Measurements from ENCODE around the gene DLG5. TPM values are rescaled to one million over a fixed set of nuclear protein-coding genes. Genes with fewer than 3 reads are reported as not detected.

The DLG5 gene
- total RNA-seq (2014; rRNA removed; shearing (Covaris generic)) = 22.3 and 28.4 TPM in 2 replicates
- polyA plus RNA-seq (2015; cell fraction: cytosol; rRNA removed) = 19.1 and 21.6 TPM in 2 replicates
- 46.1 and 50.0 TPM in 2 replicates for polyA plus RNA-seq (2015; cell fraction: nucleus; rRNA removed)

DNA sequence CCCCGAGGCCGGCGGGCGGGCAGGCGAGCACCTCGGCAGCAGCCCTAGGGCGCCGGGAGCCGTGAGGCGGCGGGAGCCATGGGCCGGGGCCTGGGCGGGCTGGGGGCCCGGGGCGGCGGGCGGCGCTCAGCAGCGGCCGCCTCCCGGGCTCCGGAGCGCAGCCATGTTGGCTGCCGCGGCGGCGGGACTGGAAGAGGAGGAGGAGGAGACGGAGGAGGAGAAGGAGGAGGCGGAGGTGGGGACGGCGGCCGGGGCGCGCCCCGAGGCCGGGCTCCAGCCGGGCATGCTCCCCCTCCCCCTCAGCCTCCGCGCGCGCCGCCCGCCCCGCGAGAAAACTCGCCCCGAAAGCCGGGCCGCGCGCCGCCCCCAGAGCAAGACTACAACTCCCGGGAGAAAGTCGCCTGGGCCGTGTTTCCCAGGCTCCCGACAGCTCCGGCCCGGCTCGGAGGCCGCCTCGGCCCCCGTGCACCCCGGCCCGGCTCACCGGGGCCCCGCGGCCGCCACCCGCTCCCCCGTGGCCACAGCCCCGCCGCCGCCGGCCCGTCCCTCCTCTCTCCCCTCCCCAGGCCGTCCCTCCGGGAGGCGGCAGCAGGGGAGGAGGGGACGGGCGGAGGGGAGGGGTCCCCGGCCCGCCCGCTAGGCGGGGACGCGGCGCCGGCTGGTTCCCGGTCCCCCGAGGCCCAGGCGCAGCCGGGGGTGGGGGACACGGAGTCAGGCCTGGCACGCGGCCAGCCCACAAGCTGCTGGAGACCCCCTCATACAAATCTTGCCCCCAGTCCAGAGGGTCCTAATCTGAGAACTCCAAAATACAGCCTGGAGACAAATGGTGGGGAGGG is at the start of gene DLG5:
DLG5 (minus strand) TSS at position 190 of the 836 bp plus-strand sequence. CDS start 235 bp downstream, outside the sequence.
- peak; percentile 50 for DNase-seq (ENCODE audit: low read depth)

GRCh38 chr10:77975086-77975666 is 48.6 kb upstream of the DLG5 start:
- DNase-seq (ENCODE audit: low read depth) = no peak

- peak; percentile 46 for DNase-seq (ENCODE audit: low read depth)
Observed at GRCh38 chr10:77974396-77975074, 48.0 kb upstream of the DLG5 start.

DNA sequence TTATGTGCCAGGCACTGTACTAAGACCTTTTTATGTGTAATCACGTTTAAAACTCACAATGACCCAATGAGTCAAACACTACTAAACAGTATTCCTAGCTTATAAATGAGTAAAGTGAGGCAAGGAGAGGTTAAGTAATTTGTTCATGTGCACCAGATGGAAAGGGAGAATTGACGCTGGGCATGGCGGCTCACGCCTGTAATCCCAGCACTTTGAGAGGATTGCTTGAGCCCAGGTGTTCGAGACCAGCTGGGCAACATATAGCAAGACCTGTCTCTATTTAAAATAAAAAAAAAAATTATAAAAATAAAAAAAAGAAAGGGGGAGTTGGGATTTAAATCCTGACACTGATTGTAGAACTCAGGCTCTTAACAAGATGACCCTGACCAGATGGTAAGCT is 46.7 kb upstream of the DLG5 start:
- no peak for DNase-seq (ENCODE audit: low read depth)

GRCh38 chr10:77972148-77972547 is 45.6 kb upstream of the DLG5 start:
- DNase-seq (ENCODE audit: low read depth) = no peak

DNA sequence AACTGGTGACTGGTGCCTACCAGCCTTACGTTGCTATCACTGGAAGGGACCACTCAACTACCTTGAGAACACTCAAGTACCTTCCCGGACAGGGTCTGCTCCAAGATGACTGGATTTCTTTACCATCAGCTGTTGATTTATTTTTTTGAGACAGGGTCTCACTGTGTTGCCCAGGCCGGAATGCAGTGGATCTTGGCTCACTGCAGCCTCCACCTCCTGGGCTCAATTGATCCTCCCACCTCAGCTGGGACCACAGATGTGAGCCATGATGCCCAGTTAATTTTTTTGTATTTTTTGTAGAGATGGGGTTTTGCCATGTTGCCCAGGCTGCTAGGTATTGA is 45.2 kb upstream of the DLG5 start:
- DNase-seq (ENCODE audit: low read depth) = no peak

DNA sequence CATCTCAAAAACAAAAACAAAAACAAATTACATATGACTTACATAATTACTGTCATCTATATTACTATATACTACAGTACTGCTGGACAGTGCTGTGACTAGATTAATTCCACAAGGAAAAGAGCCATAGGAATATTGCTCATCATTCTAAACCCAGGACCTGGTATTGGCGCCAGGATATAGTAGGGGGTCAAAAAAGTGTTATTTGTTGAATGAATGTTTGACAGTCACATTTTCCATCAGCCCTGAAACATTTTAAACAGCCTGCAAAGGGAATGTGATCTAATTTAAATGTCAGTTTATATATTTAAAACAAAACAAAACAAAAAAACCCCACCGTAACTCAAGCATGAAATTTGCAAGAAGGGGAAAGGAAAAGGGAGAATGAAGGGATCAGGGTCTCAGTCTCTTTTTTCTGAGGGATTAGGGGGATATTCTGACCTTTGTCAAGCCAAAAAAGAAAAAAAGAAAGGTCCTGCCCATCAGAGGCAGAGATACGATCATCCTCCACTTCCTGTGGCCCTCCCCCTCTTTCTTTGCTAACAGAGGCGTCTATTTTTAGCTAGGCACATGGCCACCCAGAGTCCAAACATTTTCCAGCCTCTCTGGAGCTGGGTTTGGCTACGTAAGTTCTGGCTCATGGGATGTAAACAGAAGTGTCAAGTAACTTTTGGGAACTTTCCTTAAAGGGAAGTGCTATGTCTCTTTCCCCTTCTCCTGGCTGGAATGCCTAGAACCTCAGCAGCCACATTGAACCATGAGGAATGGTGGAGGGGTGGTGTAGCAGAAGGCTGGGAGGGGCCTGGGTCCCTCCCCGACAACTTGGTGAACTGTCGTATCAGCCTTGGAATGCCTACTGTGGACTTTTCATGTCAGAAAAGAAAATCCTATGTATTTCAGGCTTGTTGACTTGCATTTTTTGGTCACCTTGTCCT is 44.6 kb upstream of the DLG5 start:
- DNase-seq (ENCODE audit: low read depth) = peak; percentile 86

DNA sequence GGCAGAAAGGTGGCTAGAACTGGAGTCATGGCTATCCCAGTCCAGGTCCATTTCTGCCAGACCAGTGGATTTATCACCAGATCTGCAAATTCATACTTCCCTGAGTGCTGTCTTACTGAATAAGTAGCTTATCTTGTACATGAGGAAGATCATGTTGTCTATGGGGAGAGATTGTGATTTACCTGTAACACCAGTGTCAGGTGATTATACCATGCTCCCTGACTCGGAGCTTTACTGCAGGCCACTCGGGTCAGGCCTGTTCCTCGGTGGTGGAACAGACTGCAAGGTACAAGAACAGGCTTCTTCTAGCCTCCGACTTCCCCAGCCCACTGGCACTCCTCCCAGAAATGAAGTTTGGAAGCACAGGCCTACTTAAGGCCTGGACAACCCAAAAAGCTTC is 42.6 kb upstream of the DLG5 start:
- DNase-seq (ENCODE audit: low read depth) = no peak

DNA sequence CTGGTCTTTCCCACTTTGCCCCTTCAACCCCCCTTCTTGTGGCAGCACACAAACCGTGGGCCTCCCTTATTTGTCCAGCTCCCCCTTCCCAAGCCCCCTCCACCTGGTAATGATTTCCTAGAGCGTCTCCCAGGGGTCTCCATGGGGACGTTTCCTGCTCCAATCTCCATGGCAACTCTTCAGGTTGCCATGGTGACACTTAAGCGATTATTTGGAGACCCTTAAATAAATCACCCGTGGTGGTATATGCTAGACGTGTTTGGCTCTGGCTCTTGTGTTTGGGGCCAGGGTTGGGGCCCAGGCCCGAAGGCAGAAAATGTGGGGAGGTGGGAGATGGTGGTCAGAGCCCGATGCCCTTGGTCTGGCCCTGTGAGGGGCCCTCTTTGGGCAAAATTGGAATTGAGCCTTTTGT is 41.1 kb upstream of the DLG5 start:
- DNase-seq (ENCODE audit: low read depth) = no peak

DNA sequence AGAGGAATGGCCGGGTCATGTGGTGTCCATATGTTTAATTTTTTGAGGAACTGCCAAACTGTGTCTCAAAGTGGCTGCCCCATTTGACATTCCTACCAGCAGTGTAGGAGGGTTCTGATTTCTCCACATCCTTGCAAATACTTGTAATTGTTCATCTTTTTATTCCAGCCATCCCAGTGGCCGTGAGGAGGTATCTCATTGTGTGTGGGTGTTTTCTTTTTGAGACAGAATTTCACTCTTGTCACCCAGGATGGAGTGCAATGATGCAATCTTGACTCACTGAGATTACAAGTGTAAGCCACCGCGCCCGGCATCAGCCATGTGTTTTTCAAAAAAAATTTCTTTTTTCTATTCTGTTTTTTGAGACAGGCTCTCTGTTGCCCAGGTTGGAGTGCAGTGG is 38.7 kb upstream of the DLG5 start:
- peak; percentile 42 for DNase-seq (ENCODE audit: low read depth)

DNA sequence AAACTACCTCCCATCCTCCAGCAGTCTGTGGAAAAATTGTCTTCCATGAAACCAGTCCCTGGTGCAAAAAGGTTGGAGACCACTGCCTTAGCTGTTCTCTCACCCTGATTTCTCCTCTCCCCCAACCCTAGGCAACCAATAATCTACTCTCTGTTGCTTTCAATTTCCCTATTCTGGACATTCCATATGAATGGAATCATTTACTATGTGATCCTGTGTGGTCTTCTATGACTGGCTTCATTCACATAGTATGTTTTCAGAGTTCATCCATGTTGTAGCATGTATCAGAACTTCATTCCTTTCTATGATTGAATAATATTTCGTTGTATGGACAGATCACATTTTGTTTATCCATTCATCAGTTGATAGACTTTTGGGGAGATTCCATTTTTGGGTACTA is 38.3 kb upstream of the DLG5 start:
- DNase-seq (ENCODE audit: low read depth) = no peak

DNA sequence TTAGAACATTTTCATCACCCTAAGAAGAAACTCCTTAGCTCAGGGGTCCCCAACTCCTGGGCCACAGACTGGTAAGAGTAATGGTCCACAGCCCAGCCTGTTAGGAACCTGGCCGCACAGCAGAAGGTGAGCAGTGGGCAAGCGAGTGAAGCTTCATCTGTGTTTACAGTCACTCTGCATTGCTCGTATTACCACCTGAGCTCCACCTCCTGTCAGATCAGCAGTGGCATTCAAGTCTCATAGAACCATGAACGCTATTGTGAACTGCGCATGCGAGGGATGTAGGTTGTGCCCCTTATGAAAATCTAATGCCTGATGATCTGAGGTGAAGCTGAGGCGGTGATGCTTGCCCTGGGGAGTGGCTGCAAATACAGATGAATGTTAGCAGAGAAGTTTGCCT is 37.3 kb upstream of the DLG5 start:
- no peak for DNase-seq (ENCODE audit: low read depth)

DNA sequence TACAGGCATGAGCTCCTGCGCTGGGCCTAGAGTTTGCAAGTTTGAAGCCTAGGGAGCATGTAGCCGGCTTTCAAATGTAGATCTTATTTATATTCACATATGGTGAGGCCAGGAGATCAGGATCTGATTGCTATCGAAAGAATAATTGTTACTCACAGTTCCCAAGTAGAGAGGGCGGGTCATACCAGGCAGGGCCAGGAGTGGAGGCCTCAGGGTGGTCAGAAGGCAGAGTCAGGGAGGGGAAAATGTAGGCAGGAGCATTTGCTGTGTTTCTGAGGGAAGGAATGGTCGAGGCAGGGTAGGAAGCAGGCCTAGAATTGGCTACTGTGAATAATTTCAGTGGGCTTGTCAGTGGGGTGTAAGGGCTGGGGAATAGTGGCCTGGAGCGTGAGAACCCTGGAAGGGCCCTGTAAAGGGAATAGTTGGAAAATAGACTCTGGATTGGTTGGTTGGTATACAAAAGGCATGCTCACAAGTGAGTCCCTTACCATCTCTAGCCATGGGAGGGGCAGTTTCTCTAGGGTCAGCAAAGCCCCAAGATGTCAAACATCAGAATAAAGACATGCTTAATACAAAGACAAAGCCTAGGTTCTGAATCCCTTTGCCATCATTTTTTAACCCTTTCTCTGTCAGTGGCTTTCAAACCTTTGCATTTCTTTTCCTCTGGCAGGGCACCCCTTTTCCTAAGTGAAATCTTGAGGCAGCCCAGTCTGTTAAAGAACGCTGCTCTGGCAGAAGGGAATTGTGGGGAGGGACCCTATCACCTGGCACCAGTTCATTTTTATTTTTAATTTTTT is 36.0 kb upstream of the DLG5 start:
- no peak for DNase-seq (ENCODE audit: low read depth)

DNA sequence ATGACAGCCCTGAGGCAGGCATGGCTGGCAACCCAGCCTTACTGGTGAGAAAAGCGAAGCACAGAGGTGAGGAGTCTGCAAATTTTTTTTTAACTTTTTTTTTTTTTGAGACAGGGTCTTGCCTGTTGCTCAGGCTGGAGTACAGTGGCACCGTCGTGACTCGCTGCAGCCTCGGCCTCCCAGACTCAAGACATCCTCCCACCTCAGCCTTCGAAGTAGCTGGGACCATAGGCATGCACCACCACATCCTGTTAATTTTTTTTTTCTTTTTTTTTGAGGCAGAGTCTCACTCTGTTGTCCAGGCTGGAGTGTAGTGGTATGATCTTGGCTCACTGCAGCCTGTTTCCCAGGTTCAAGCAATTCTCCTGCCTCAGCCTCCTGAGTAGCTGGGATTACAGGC is 35.1 kb upstream of the DLG5 start:
- DNase-seq (ENCODE audit: low read depth) = peak; percentile 31

DNA sequence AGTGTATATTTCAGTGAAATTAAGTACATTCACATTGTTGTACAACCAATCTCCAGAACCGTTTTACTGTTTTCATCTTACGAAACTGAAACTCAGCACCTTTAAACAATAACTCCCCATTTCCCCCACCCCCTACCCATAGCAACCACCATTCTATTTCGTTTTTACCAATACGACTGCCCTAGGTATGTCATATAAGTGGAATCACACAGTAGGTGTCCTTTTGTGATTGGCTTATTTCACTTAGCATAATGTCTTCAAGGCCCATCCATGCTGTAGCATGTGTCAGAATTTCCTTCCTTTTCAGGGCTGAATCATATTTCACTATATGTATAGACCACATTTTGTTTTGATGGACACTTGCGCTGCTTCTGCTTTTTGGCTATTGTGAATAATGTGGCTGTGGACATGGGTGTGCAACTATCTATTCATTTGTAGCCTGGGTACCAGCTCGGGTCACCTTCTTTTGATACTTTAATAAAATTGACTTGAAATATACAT is 34.3 kb upstream of the DLG5 start:
- DNase-seq (ENCODE audit: low read depth) = no peak

- DNase-seq (ENCODE audit: low read depth) = no peak
Observed at GRCh38 chr10:77959887-77960455, 33.4 kb upstream of the DLG5 start.

DNA sequence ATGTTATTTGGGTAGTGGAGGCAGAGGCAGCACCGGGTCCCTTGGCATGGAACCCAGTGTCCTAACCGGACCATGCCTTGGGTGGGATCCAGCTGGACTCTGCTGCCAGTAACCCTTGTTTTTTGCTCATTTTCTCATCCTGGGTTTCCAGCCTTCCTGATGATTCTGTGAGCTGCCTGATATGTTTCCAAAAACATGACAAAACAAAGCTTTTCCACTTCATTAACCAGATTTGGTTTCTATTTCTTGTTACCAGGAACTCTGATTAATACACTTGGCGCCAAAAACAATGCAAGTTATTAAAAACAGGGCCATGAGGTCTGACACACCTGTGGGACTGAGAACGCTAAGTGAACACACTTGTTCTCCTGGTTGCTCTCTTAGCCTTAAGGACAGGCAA is 32.8 kb upstream of the DLG5 start:
- DNase-seq (ENCODE audit: low read depth) = no peak

DNA sequence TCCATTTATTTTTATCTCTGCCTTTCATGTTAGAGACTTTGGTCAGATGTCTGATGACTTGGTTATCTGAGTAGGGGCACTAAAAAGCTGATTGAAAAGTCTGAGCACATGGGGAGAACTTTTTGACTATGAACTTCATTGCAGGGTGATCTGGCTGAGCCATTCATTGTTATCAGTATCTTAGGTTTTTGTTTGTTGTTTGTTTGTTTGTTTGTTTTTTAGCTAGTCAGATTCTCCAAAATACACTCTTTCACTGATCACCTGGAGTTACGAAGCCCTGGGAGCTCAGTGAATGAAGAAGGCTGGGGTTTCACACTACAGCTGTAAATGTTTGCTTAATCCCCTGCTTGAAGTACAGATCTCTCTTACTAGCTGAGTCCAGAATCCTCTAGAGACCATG is 28.6 kb upstream of the DLG5 start:
- DNase-seq (ENCODE audit: low read depth) = no peak

DNA sequence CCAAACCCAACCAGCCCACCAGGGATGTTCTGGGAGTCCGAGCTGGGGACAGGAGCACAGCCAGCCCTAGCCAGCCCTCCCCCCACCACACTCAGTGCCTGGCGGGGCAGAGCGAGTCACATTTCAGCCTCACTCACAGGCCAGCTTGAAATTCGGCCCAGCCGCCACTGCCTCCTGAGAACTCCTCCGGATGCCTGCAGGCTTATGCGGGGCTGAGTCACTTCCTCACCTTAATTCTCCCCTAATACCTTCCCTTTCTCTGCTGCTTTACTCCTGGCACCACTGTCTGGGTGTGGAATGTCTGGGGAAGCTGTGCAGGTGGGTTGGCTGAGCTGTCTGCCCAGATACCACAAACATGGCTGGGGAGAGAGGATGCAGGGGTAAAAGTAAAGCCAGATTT is 22.6 kb upstream of the DLG5 start:
- peak; percentile 98 for DNase-seq (ENCODE audit: low read depth)

- peak; percentile 50 for DNase-seq (ENCODE audit: low read depth)
Observed at GRCh38 chr10:77946084-77946483, 19.5 kb upstream of the DLG5 start.

Measured in HT1080 (cell line).